Epithelial cell of proximal tubule (primary cell): ENCODE measurements around the gene KRTAP4-1. TPM values are rescaled to one million over a fixed set of nuclear protein-coding genes. Genes with fewer than 3 reads are reported as not detected.
"Not testable (repeated sequence)": the region's sequence is repeated elsewhere in the genome, so short reads cannot be mapped to it uniquely, and the experiment has no call there.

Source experiments
- DNase-seq: peaks from one replicate; pipeline ENCODE4 v3.0.0-alpha.2; 2011; ENCODE audit warnings: low read depth
- H3K4me3 ChIP-seq: 2 replicates; pipeline ENCODE4 v1.5.1; 2011; ENCODE audit warnings: low read depth, mild to moderate bottlenecking, low read length
- CTCF ChIP-seq: conservative IDR thresholded peaks from 2 replicates; pipeline ENCODE4 v1.5.1; 2012; ENCODE audit warnings: low read depth, mild to moderate bottlenecking, low read length
- total RNA-seq: library from RNA; depleted of rRNA; stranded (reverse); fragments of >200 nt; gene quantifications from 2 replicates; pipeline ENCODE4 v1.2.3, GENCODE V29; 2015

The KRTAP4-1 gene
- total RNA-seq, 1 donor from 2014 or later: not detected

GRCh38 chr17:41212524-41213169, 27.9 kb upstream of the KRTAP4-1 start:
- no peak overlapping the region for H3K4me3 ChIP-seq
- DNase-seq: no peak
- no peak for TF ChIP-seq CTCF

GRCh38 chr17:41211845-41212466, 27.2 kb upstream of the KRTAP4-1 start:
- H3K4me3 ChIP-seq: no peak overlapping the region
- peak; percentile 15 for DNase-seq
- TF ChIP-seq CTCF: no peak

GRCh38 chr17:41199421-41200078, 14.8 kb upstream of the KRTAP4-1 start:
- TF ChIP-seq CTCF: no peak
- no peak for DNase-seq
- H3K4me3 ChIP-seq: no peak overlapping the region

DNA sequence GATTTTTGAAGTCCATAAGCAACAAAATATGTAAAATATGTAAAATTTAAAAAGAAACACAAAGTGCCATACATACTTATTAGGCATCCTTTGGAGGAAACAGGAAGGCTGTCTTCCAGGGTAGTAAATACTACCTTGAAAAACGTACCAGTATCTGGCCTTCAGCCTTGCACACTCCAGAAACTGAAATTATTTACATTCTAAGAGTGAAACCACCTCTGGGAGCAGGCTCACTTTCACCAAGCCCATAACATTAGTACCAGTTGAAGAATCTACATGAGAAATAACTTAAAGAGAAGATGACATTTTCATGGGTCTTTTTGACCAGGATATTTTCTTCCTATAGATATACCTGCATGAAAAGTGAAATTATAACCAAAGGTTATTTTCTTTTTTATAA, 11.4 kb upstream of the KRTAP4-1 start:
- no peak overlapping the region for H3K4me3 ChIP-seq
- DNase-seq: no peak
- TF ChIP-seq CTCF: no peak

DNA sequence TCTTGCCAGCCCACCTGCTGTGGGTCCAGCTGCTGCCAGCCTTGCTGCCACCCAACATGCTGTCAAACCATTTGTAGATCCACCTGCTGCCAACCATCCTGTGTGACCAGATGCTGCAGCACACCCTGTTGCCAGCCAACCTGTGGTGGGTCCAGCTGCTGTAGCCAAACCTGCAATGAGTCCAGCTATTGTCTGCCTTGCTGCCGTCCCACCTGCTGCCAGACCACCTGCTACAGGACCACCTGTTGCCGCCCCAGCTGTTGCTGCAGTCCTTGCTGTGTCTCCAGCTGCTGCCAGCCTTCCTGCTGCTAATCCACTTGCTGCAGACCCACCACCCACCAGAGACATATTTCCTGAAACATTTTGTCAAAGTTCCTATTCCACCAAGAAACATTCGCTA, 5.6 kb upstream of the KRTAP4-1 start:
- no peak overlapping the region for H3K4me3 ChIP-seq
- no peak for DNase-seq
- no peak for TF ChIP-seq CTCF

DNA sequence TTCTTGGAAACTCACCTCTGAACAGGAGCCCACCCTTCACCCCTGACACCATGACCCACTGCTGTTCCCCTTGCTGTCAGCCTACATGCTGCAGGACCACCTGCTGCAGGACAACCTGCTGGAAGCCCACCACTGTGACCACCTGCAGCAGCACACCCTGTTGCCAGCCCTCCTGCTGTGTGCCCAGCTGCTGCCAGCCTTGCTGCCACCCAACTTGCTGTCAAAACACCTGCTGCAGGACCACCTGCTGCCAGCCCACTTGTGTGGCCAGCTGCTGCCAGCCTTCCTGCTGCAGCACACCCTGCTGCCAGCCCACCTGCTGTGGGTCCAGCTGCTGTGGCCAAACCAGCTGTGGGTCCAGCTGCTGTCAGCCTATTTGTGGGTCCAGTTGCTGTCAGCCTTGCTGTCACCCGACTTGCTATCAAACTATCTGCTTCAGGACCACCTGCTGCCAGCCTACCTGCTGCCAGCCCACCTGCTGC, 5.2 kb upstream of the KRTAP4-1 start, which contains the start of gene KRTAP9-1:
Gene KRTAP9-1, plus strand, starts transcription at position 51 of the 482 bp plus-strand sequence. Its CDS starts 0 bp downstream, at position 51.
- not testable (repeated sequence) for DNase-seq, H3K4me3 ChIP-seq

GRCh38 chr17:41186872-41187271, 2.2 kb upstream of the KRTAP4-1 start:
- no peak for DNase-seq
- no peak for TF ChIP-seq CTCF

More at GRCh38 chr17:41186872-41187271, 2.2 kb upstream of the KRTAP4-1 start:
- H3K4me3 ChIP-seq: no peak overlapping the region
